GM21367 (cell line): ENCODE measurements around the gene CEBPE.

ENCODE experiments used
- ATAC-seq: cut with Tn5 transposase; IDR thresholded peaks from one replicate; pipeline ENCODE4 v1.9.1; 2021; ENCODE audit not compliant: unreplicated experiment

Gene CEBPE

GRCh38 chr14:23118506-23119362 lies at the start of gene CEBPE:
TSS of gene CEBPE (minus strand) at chr14:23119255. CDS start at chr14:23119091, 164 bp downstream.
- no peak for ATAC-seq

- no peak for ATAC-seq
Measured at GRCh38 chr14:23168246-23168645, 49.2 kb upstream of the CEBPE start.

- ATAC-seq = no peak
Measured at GRCh38 chr14:23167116-23167847, 48.2 kb upstream of the CEBPE start.

GRCh38 chr14:23164949-23165348 lies 45.9 kb upstream of the CEBPE start:
- ATAC-seq = no peak

GRCh38 chr14:23164250-23164649 lies 45.2 kb upstream of the CEBPE start:
- no peak for ATAC-seq

- no peak for ATAC-seq
Measured at GRCh38 chr14:23163830-23164229, 44.8 kb upstream of the CEBPE start.

- ATAC-seq = no peak
Measured at GRCh38 chr14:23162800-23163199, 43.7 kb upstream of the CEBPE start.

- no peak for ATAC-seq
Measured at GRCh38 chr14:23162005-23162404, 43.0 kb upstream of the CEBPE start.

- ATAC-seq = no peak
Measured at GRCh38 chr14:23160924-23161522, 42.0 kb upstream of the CEBPE start.

- ATAC-seq = no peak
Measured at GRCh38 chr14:23159532-23159931, 40.5 kb upstream of the CEBPE start.

GRCh38 chr14:23158779-23159178 lies 39.7 kb upstream of the CEBPE start:
- ATAC-seq = no peak

- no peak for ATAC-seq
Measured at GRCh38 chr14:23154964-23155587, 36.0 kb upstream of the CEBPE start.

GRCh38 chr14:23153851-23154796 lies 35.1 kb upstream of the CEBPE start:
- ATAC-seq = no peak

- no peak for ATAC-seq
Measured at GRCh38 chr14:23151342-23151741, 32.3 kb upstream of the CEBPE start.

- no peak for ATAC-seq
Measured at GRCh38 chr14:23149745-23150144, 30.7 kb upstream of the CEBPE start.

GRCh38 chr14:23148591-23149249 lies 29.7 kb upstream of the CEBPE start:
- no peak for ATAC-seq

- no peak for ATAC-seq
Measured at GRCh38 chr14:23147676-23148075, 28.6 kb upstream of the CEBPE start.

GRCh38 chr14:23146980-23147379 lies 27.9 kb upstream of the CEBPE start:
- no peak for ATAC-seq

- no peak for ATAC-seq
Measured at GRCh38 chr14:23146351-23146910, 27.4 kb upstream of the CEBPE start.
